IPS-18c (cell line): ENCODE data around the gene ABHD12.

Experiments
- H3K4me3 ChIP-seq: 2 replicates; pipeline ENCODE4 v1.7.0; 2013; ENCODE audit warnings: low read depth, mild to moderate bottlenecking, low read length, moderate library complexity; ENCODE audit not compliant: insufficient read depth
- H3K9me3 ChIP-seq: one replicate; pipeline ENCODE4 v1.6.1; 2013; ENCODE audit warnings: mild to moderate bottlenecking, low read length, moderate library complexity; ENCODE audit not compliant: control insufficient read depth, insufficient read depth

The ABHD12 gene

GRCh38 chr20:25364180-25364788 lies 26.4 kb downstream of the ABHD12 start:
- no peaks in the 10 kb centered on the region for H3K9me3 ChIP-seq
- H3K4me3 ChIP-seq: no peak overlapping the region

DNA sequence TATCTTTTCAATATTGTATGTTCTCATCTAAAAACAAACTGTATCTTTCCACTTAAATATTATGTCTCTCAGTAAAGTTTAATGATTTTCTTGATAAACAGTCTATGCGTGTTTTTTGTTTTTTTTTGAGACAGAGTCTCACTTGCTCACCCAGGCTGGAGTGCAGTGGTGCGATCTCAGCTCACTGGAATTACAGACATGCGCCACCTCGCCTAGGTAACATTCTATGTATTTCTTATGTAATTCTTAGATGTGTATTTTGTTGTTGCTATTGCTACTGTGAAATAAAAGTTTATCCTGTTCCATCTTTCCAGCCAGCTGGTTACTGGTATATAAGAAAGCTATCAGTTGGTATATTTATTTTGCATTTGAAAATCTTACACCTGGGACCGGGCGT lies 29.4 kb downstream of the ABHD12 start:
- H3K9me3 ChIP-seq: no peaks in the 10 kb centered on the region
- no peak overlapping the region for H3K4me3 ChIP-seq

DNA sequence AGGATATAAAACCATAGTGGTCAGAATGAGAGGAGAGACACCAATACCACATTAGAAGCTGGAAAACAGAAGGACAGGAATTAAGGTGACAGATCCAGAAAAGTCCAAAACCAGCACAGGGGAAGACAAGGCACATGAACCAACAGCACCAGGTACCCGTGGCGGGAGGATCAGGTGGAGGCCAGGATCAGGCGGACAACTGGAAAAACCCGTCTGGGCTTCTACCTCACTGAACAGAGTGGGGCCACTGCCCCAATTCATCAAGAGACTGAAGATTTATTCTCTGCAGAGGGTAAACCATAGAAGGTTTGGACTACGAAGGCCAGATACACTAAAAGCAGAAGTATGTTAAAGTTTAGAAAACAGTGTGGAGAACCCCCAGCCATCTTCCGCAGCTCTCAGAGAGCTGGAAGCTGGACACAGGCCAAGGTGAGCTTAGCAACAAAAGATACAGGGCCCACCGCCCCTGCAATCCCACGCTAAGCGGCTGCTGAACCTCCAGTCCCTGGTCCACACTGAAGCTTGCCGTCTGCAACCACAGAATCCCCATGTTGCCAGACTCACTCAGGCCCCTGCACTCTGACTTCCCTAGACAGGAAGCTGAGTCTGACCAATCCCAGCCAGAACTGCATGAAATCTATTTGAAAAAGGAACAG lies 29.9 kb downstream of the ABHD12 start:
- Histone ChIP-seq H3K4me3 (no peak overlapping the region), H3K9me3 (no peaks in the 10 kb centered on the region)

GRCh38 chr20:25356271-25356933 lies 34.2 kb downstream of the ABHD12 start:
- H3K4me3 ChIP-seq: no peak overlapping the region
- no peaks in the 10 kb centered on the region for H3K9me3 ChIP-seq

GRCh38 chr20:25355866-25356265 lies 34.8 kb downstream of the ABHD12 start:
- Histone ChIP-seq H3K9me3 (no peaks in the 10 kb centered on the region), H3K4me3 (no peak overlapping the region)

DNA sequence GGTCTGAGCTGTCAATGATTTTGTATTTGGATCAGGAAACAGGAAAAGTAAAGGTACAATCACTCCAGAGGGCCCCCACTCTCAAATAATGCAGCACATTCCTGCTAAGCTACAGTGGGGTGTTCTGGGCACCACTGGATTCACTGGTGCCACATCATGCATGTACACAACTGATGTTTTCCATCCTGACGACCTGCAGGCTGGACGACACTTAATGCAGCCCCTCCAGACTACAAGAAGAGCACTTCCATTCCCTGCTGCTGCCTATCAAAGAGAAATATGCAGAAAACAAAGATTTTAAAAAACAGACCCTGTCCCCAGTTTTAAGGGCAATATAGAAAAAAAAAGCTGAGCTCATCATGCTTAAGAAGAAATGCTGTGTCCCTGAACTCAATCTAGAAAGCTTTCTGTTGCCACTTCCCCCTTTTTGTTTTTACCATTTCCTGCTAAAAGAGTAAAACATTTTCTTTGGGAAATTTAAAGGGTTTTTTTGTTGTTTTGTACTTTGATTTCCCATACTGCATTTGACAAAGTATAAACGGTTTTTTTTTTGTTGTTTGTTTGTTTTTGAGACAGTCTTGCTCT lies 35.5 kb downstream of the ABHD12 start:
- Histone ChIP-seq H3K4me3 (no peak overlapping the region), H3K9me3 (no peaks in the 10 kb centered on the region)

DNA sequence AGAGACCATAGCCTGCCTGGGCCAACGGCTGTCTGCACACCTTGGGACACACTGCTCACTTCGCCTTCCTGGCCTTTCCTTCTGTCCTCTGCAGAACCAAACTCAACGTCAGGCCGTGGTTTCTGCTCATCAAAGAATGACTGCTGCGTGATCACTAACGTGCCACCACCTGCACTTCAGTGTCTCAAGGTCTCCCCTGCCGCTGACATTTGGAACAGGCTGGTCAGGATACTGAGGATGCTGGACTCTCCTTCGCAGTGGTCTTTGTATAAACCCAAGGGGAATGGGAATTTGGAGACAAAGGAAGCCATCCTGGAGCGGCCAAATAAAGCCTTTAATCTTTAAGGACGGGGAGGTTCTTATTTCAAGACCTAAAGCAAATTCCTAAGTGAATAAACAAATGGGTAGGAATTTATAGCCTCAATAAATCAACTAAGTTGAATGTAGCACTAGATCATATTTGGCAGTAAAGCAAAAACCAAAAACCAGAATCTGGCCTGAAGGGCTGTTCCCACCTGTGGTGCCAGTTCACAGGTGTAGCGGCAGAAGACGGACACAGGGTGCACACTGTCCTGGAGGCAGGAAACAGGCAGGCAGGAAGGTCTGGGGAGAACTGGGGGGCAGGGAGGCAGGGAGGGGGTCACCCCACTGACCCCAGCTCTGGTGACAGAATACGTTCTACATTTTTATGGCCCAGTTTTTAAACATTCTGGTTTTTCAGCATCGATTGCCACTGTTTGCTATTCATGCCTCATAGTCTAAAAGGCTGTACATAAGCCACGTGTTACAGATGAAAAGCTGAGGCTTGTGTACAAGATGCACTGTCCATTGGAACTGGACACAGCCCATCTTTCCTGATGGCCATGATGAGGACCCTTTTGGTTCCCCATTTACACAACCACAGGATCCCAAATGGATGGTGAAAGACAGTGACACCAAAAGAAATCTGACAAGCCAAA lies 36.6 kb downstream of the ABHD12 start:
- Histone ChIP-seq H3K9me3 (no peaks in the 10 kb centered on the region), H3K4me3 (no peak overlapping the region)

DNA sequence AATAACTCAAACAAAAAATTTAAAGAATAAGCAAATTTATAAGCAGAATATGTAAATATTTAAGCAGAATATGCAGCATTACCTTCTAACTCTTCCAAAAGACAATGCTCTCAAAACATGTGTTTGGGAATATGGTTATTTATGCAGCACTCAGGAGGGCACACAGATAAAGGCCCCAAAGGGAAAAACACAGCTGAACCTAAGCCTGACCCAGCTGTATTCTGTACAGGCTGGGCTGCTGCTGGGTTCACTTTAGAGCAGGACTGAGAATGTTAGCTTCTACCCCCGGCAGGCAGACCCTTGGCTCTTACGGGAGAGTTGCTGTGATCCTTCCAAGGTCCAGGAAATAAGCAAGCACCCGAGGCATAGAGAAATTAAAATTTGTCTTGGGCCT lies 37.3 kb downstream of the ABHD12 start:
- H3K9me3 ChIP-seq: no peaks in the 10 kb centered on the region
- no peak overlapping the region for H3K4me3 ChIP-seq

- H3K9me3 ChIP-seq: no peaks in the 10 kb centered on the region
- H3K4me3 ChIP-seq: no peak overlapping the region
Measured at GRCh38 chr20:25352746-25353145, 37.9 kb downstream of the ABHD12 start.

GRCh38 chr20:25351024-25351360 lies 39.6 kb downstream of the ABHD12 start:
- H3K9me3 ChIP-seq: no peaks in the 10 kb centered on the region
- no peak overlapping the region for H3K4me3 ChIP-seq

- Histone ChIP-seq H3K9me3 (no peaks in the 10 kb centered on the region), H3K4me3 (no peak overlapping the region)
Measured at GRCh38 chr20:25346349-25346748, 44.3 kb downstream of the ABHD12 start.

GRCh38 chr20:25345721-25346120 lies 44.9 kb downstream of the ABHD12 start:
- Histone ChIP-seq H3K9me3 (no peaks in the 10 kb centered on the region), H3K4me3 (no peak overlapping the region)

GRCh38 chr20:25344634-25345033 lies 46.0 kb downstream of the ABHD12 start:
- H3K4me3 ChIP-seq: no peak overlapping the region
- H3K9me3 ChIP-seq: no peaks in the 10 kb centered on the region

- no peak overlapping the region for H3K4me3 ChIP-seq
- no peaks in the 10 kb centered on the region for H3K9me3 ChIP-seq
Measured at GRCh38 chr20:25341716-25342680, 48.6 kb downstream of the ABHD12 start.

GRCh38 chr20:25340380-25340779 lies 50.3 kb downstream of the ABHD12 start:
- H3K9me3 ChIP-seq: no peaks in the 10 kb centered on the region
- no peak overlapping the region for H3K4me3 ChIP-seq

DNA sequence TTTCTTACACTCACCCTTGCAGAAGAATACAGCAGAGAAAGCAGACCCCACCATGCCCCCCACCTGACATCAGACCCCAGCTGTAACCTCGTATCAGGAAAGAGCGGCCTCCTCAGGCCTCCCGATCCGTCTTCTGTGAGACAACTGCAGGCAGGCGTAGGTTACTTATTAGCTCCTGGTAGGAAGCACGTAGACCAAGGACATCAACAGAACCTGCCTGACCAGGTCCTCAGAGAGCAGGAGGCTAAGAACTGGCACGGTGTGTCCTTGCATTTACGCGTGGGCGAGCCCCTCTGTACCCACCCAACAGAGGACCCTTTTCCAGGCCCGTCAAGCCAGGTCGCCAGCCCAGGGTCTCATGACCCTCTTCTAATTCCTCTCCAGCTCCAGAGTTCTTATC lies 51.0 kb downstream of the ABHD12 start:
- H3K4me3 ChIP-seq: no peak overlapping the region
- no peaks in the 10 kb centered on the region for H3K9me3 ChIP-seq
